A549 treated with AZD2906 at 1 μM for 4 hours (cell line): ENCODE results near the gene MRPL48. TPM values are rescaled to one million over a fixed set of nuclear protein-coding genes. Genes with fewer than 3 reads are reported as not detected.

Experiments used
- total RNA-seq: library from RNA; stranded (reverse); fragments of 200-300 nt; extraction: Qiagen RNA extraction; gene quantifications from 5 replicates; pipeline ENCODE4 v1.2.3, GENCODE V29; 2022

Gene MRPL48
- total RNA-seq, result 43.3 to 55.6 TPM (median 45.9 TPM) in 5 replicates

GRCh38 chr11:73787643-73788558 is at the start of gene MRPL48:
MRPL48 (plus strand) TSS chr11:73787874; CDS start chr11:73787972, 98 bp downstream.

DNA sequence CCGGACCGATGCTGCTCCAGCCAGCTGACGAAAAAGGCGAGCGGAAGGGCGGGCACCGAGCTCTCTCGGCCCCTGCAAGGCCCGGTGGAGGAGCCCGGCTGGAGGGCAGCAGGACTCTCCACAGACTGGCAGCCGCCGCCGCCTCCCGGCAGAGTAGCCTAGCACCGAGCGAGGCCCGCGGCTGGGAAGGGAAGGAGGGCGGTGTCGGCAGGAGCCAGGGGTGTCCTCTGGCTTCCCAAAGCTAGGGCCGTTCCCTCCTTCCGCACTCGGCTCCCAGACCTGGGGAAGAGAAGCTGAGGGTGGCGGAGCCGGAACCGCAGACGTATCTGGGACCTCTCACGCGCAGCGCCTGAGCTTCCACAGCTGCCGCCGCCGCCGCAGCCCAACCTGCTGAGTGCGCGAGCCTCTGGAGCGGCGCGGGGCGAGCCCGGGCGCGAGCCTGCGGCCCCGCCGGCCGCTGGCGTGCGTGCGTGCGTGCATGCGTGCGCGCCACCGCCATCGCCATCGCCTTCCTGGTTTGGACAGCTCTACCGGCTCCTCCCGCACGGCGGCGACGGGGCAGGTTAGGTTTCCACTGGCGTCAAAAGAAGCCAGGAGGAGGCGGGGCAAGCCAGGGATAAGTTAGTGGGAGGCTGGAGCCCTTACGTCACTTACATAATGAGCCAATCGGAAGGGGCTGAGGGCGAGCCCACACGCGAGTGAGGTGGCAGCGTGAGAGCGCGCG is 26.8 kb upstream of the MRPL48 start, which contains the start of gene RAB6A:
TSS of gene RAB6A (minus strand) at position 396 of the 724 bp plus-strand sequence. CDS start 439 bp downstream, outside the sequence.

DNA sequence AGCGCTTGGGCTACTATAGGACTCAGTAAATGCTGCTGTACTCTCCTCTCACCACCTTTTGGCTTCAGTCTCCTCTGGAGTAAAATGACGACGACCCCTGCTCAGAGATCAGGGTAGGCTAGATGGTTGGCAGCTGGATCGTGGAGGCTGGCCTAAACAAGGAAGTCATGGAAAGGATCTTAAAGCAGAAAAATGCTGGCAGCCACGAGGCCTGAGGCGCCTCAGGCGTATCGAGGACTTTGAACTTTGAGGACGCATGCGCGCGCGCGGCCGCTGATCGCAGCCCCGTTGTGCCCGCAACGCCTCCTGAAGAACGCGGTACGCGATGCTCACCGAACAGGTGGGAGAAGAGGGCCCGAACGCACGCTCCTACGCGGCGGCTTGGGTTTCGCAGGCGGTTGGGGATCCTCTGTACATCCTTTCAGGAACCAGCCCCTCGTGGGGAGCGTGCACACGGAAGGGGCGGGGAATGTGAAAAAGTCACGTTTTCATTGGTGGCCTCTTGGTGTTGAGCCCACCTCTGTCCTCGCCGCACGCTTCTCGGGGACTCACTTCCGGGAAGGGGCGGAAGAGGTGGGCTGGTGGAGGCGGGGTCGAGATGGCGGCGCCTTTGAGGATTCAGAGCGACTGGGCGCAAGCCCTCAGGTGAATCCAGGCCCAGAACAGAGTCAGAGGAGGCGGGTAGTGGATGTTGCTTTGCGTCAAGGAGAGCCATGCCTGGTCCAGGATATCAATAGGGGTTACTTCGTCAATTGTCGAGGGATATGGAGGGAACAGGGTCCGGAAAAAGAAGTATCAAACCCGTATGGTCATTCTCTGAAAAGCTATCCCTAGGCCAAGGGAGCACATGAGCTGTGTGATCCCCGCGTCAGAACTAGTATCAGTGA is 89.0 kb downstream of the MRPL48 start, which contains the start of the genes COA4 and PAAF1:
TSS of gene COA4 (minus strand) at position 423 of the 887 bp plus-strand sequence. CDS start 3,468 bp downstream, outside the sequence.
TSS of gene PAAF1 (plus strand) at position 576 of the 887 bp plus-strand sequence. CDS start at position 599, 23 bp downstream.

Other genes with a start within 250 kb of the MRPL48 start
- gene FAM168A, start 189.8 kb upstream of the MRPL48 start, total RNA-seq, result 10.3 to 15.4 TPM (median 13.8 TPM) in 5 replicates
- 0.63 to 1.0 TPM (median 0.85 TPM) in 5 replicates for gene PLEKHB1, start 141.3 kb upstream of the MRPL48 start, total RNA-seq
- gene RAB6A, start 26.8 kb upstream of the MRPL48 start, total RNA-seq, result 53.9 to 69.3 TPM (median 63.3 TPM) in 5 replicates
- gene COA4, start 89.0 kb downstream of the MRPL48 start, total RNA-seq, result 122 to 138 TPM (median 130 TPM) in 5 replicates
- 10.6 to 13.0 TPM (median 12.1 TPM) in 5 replicates for gene PAAF1, start 89.1 kb downstream of the MRPL48 start, total RNA-seq
- gene DNAJB13, start 163.2 kb downstream of the MRPL48 start, total RNA-seq, result 0.56 to 1.00 TPM (median 0.74 TPM) in 5 replicates
- gene UCP2, start 195.0 kb downstream of the MRPL48 start, total RNA-seq, result 82.0 to 110 TPM (median 87.6 TPM) in 5 replicates
- gene UCP3, start 221.2 kb downstream of the MRPL48 start, total RNA-seq, result 0.87 to 1.4 TPM (median 1.1 TPM) in 5 replicates